Astrocyte (in vitro differentiated cells and primary cell): ENCODE data around the gene DGCR2. TPM values are rescaled to one million over a fixed set of nuclear protein-coding genes. Genes with fewer than 3 reads are reported as not detected.

Source experiments
- DNase-seq: peaks from one replicate; pipeline ENCODE4 v3.0.0-alpha.2; 2010; ENCODE audit warnings: low read depth
- FAIRE-seq: peaks from 2 replicates; lab custom pipeline; 2011; peaks lifted over from hg19 to GRCh38; lab: Jason Lieb, UNC
- H2AFZ ChIP-seq: 2 replicates; pipeline ENCODE4 v1.6.0; 2012; ENCODE audit warnings: low read depth, low read length, inconsistent platforms
- H3K27ac ChIP-seq: 2 replicates; pipeline ENCODE4 v1.5.1; 2011; ENCODE audit warnings: low read depth, low read length, inconsistent platforms
- H3K27me3 ChIP-seq: 2 replicates; pipeline ENCODE4 v1.6.0; 2011; ENCODE audit warnings: low read length, inconsistent platforms; ENCODE audit not compliant: insufficient read depth
- H3K36me3 ChIP-seq: 2 replicates; pipeline ENCODE4 v1.5.1; 2011; ENCODE audit warnings: low read length, inconsistent platforms; ENCODE audit not compliant: insufficient read depth
- H3K4me1 ChIP-seq: 2 replicates; pipeline ENCODE4 v1.5.1; 2011; ENCODE audit warnings: low read length, inconsistent platforms; ENCODE audit not compliant: insufficient read depth
- H3K4me2 ChIP-seq: 2 replicates; pipeline ENCODE4 v1.6.0; 2012; ENCODE audit warnings: low read length, inconsistent platforms
- H3K4me3 ChIP-seq: 2 replicates; pipeline ENCODE4 v1.5.1; 2011; ENCODE audit warnings: low read depth, mild to moderate bottlenecking, low read length, inconsistent platforms; ENCODE audit not compliant: insufficient read depth
- H3K79me2 ChIP-seq: 2 replicates; pipeline ENCODE4 v1.6.0; 2012; ENCODE audit warnings: mild to moderate bottlenecking, low read length, inconsistent platforms; ENCODE audit not compliant: insufficient read depth
- H3K9ac ChIP-seq: 2 replicates; pipeline ENCODE4 v1.6.0; 2012; ENCODE audit warnings: mild to moderate bottlenecking, low read length, inconsistent platforms
- H3K9me3 ChIP-seq: 2 replicates; pipeline ENCODE4 v1.5.1; 2012; ENCODE audit warnings: low read depth, mild to moderate bottlenecking, low read length, inconsistent platforms; ENCODE audit not compliant: insufficient read depth
- H4K20me1 ChIP-seq: 2 replicates; pipeline ENCODE4 v1.6.0; 2012; ENCODE audit warnings: low read length, inconsistent platforms; ENCODE audit not compliant: insufficient read depth
- H3K27ac Mint-ChIP-seq: one replicate; pipeline ENCODE4 v1.8.0; 2021; ENCODE audit warnings: mild to moderate bottlenecking, mixed read lengths; ENCODE audit not compliant: unreplicated experiment
- H3K27me3 Mint-ChIP-seq: one replicate; pipeline ENCODE4 v1.8.0; 2021; ENCODE audit warnings: low read depth, mixed read lengths; ENCODE audit not compliant: unreplicated experiment
- H3K36me3 Mint-ChIP-seq: one replicate; pipeline ENCODE4 v1.8.0; 2021; ENCODE audit warnings: low read depth, mixed read lengths; ENCODE audit not compliant: unreplicated experiment
- H3K4me1 Mint-ChIP-seq: one replicate; pipeline ENCODE4 v1.8.0; 2021; ENCODE audit warnings: low read depth, mixed read lengths; ENCODE audit not compliant: unreplicated experiment
- H3K4me3 Mint-ChIP-seq: one replicate; pipeline ENCODE4 v1.8.0; 2021; ENCODE audit warnings: mild to moderate bottlenecking, moderate library complexity, mixed read lengths; ENCODE audit not compliant: unreplicated experiment
- H3K9me3 Mint-ChIP-seq: one replicate; pipeline ENCODE4 v1.8.0; 2021; ENCODE audit warnings: mild to moderate bottlenecking, mixed read lengths; ENCODE audit not compliant: unreplicated experiment
- CTCF ChIP-seq: IDR thresholded peaks from 2 replicates; pipeline ENCODE4 v1.5.1; 2011; ENCODE audit warnings: low read depth, mild to moderate bottlenecking, inconsistent platforms, low read length, moderate library complexity; ENCODE audit not compliant: insufficient read depth
- EZH2 ChIP-seq: IDR thresholded peaks from 2 replicates; pipeline ENCODE4 v1.6.1; 2012; ENCODE audit warnings: mild to moderate bottlenecking, low read length, inconsistent platforms; ENCODE audit not compliant: insufficient read depth
- total RNA-seq: library from RNA; stranded (reverse); gene quantifications from 2 replicates; pipeline ENCODE4 v1.2.1, GENCODE V29; 2021

Gene DGCR2
- total RNA-seq, 1 donor from 2014 or later = 49.4 TPM

GRCh38 chr22:19105456-19105855, 16.8 kb downstream of the DGCR2 start:
- Mint-ChIP-seq H3K27me3 (no peaks in the 10 kb centered on the region), H3K4me1 (peaks cover 23% of the 10 kb centered on the region), H3K27ac (no peak overlapping the region), H3K4me3 (no peak overlapping the region), H3K36me3 (peaks cover 3% of the 10 kb centered on the region), H3K9me3 (no peaks in the 10 kb centered on the region)
- no peak for DNase-seq
- peaks cover 3% of the 10 kb centered on the region for H3K4me1 ChIP-seq
- peaks cover 88% of the 10 kb centered on the region for H3K79me2 ChIP-seq
- no peaks in the 10 kb centered on the region for H3K27me3 ChIP-seq
- H3K27ac ChIP-seq = no peak overlapping the region
- TF ChIP-seq CTCF (no peak), EZH2 (no peak)
- H3K36me3 ChIP-seq = no peaks in the 10 kb centered on the region
- peaks cover 90% of the 10 kb centered on the region for H4K20me1 ChIP-seq
- H3K4me2 ChIP-seq = no peak overlapping the region
- FAIRE-seq = no peak
- H3K4me3 ChIP-seq = no peak overlapping the region
- no peak overlapping the region for H3K9ac ChIP-seq
- H3K9me3 ChIP-seq = no peaks in the 10 kb centered on the region
- H2AFZ ChIP-seq = no peak overlapping the region

GRCh38 chr22:19103880-19104821, 18.1 kb downstream of the DGCR2 start:
- Histone ChIP-seq H3K4me2 (no peak overlapping the region), H2AFZ (no peak overlapping the region), H3K9ac (no peak overlapping the region), H3K4me3 (no peak overlapping the region), H3K79me2 (peaks cover 87% of the 10 kb centered on the region), H3K27ac (no peak overlapping the region), H3K9me3 (no peaks in the 10 kb centered on the region), H3K27me3 (no peaks in the 10 kb centered on the region), H4K20me1 (peaks cover 91% of the 10 kb centered on the region), H3K36me3 (no peaks in the 10 kb centered on the region), H3K4me1 (no peaks in the 10 kb centered on the region)
- Mint-ChIP-seq H3K4me3 (no peak overlapping the region), H3K4me1 (peaks cover 11% of the 10 kb centered on the region), H3K27ac (no peak overlapping the region), H3K36me3 (peaks cover 3% of the 10 kb centered on the region), H3K27me3 (no peaks in the 10 kb centered on the region), H3K9me3 (no peaks in the 10 kb centered on the region)
- TF ChIP-seq EZH2 (no peak), CTCF (no peak)
- no peak for FAIRE-seq
- no peak for DNase-seq

- Histone ChIP-seq H3K4me1 (no peaks in the 10 kb centered on the region), H3K4me2 (no peak overlapping the region), H3K27ac (no peak overlapping the region), H4K20me1 (peaks cover 82% of the 10 kb centered on the region), H3K9me3 (no peaks in the 10 kb centered on the region), H2AFZ (no peak overlapping the region), H3K9ac (no peak overlapping the region), H3K27me3 (no peaks in the 10 kb centered on the region), H3K4me3 (no peak overlapping the region), H3K79me2 (peaks cover 77% of the 10 kb centered on the region), H3K36me3 (no peaks in the 10 kb centered on the region)
- H3K9me3 Mint-ChIP-seq = no peaks in the 10 kb centered on the region
- no peak for DNase-seq
- H3K36me3 Mint-ChIP-seq = peaks cover 4% of the 10 kb centered on the region
- no peak overlapping the region for H3K27ac Mint-ChIP-seq
- H3K4me1 Mint-ChIP-seq = peaks cover 6% of the 10 kb centered on the region
- no peak for TF ChIP-seq CTCF
- TF ChIP-seq EZH2 = no peak
- peak overlapping the region; percentile 37 for H3K4me3 Mint-ChIP-seq
- FAIRE-seq = no peak
- H3K27me3 Mint-ChIP-seq = no peaks in the 10 kb centered on the region
These were observed 24.1 kb downstream of the DGCR2 start for GRCh38 chr22:19098157-19098556.
